Naive thymus-derived CD8-positive, alpha-beta T cell (primary cell): ENCODE data around the gene KCNE4. TPM values are rescaled to one million over a fixed set of nuclear protein-coding genes. Genes with fewer than 3 reads are reported as not detected.

Experiments
- ATAC-seq, 2 donors: fragments of 150-1000 bp; cut with Tn5 transposase in 1 of 2; sonication (Bioruptor Pico), chemical (Tn5 transposase) in 1 of 2; 1 replicate in 1 of 2; 2 replicates in 1 of 2; pipeline ENCODE4 v1.10.0; 2021; ENCODE audit warnings: mild to moderate bottlenecking in 2 of 2, moderate library complexity in 2 of 2
- POLR2A ChIA-PET: fragments of 350-600 bp; sonication (Branson Sonifier 250); formaldehyde crosslinking; loops from one replicate; lab custom pipeline; 2021; ENCODE audit warnings: antibody characterized with exemption; lab: Charles Lee
- DNase-seq, 10 donors: peaks; one replicate each; pipeline versions ENCODE4 v3.0.0 to v3.0.0-alpha.2; 2020 to 2022
- H3K27ac Mint-ChIP-seq, 10 donors: one replicate each; pipeline ENCODE4 v1.8.0; 2020 to 2022; ENCODE audit warnings: mild to moderate bottlenecking in 10 of 10, mixed read lengths in 10 of 10, moderate library complexity in 4 of 10, inconsistent platforms in 1 of 10
- H3K27me3 Mint-ChIP-seq, 5 donors: one replicate each; pipeline ENCODE4 v1.8.0; 2021 to 2022; ENCODE audit warnings: mixed read lengths in 5 of 5
- H3K36me3 Mint-ChIP-seq, 3 donors: one replicate each; pipeline ENCODE4 v1.8.0; 2020 to 2022; ENCODE audit warnings: mixed read lengths in 3 of 3, mild to moderate bottlenecking in 2 of 3, inconsistent platforms in 1 of 3
- H3K4me1 Mint-ChIP-seq, 4 donors: one replicate each; pipeline ENCODE4 v1.8.0; 2021 to 2022; ENCODE audit warnings: mixed read lengths in 4 of 4
- H3K4me3 Mint-ChIP-seq, 10 donors: one replicate each; pipeline ENCODE4 v1.8.0; 2020 to 2022; ENCODE audit warnings: mild to moderate bottlenecking in 10 of 10, mixed read lengths in 10 of 10, moderate library complexity in 6 of 10, inconsistent platforms in 1 of 10
- H3K9me3 Mint-ChIP-seq, 9 donors: one replicate each; pipeline ENCODE4 v1.8.0; 2020 to 2022; ENCODE audit warnings: mixed read lengths in 9 of 9, mild to moderate bottlenecking in 3 of 9, inconsistent platforms in 1 of 9, moderate library complexity in 1 of 9
- polyA plus RNA-seq, 3 donors: library from polyadenylated mRNA; unstranded; fragments of 300-500 nt; fragmentation: Illumina TruSeq; gene quantifications; one replicate each; pipeline ENCODE4 v1.2.3, GENCODE V29; 2021
- total RNA-seq, 8 experiments: library from RNA in 2 of 8; stranded (reverse) in 2 of 8; gene quantifications; one replicate each; pipeline ENCODE4 v1.2.3 and lab custom pipeline; 2021 to 2026

KCNE4 gene
- total and polyA plus RNA-seq, 5 experiments from 2014 or later: not detected

GRCh38 chr2:223084873-223085272 lies 32.9 kb downstream of the KCNE4 start:
- H3K4me3 Mint-ChIP-seq: no peak overlapping the region
- POLR2A ChIA-PET: no interaction called here
- no peak for DNase-seq
- no peak for ATAC-seq
- H3K27me3 Mint-ChIP-seq: peaks cover 3 to 19% (median 6%) of the 10 kb centered on the region in 5 donors
- H3K36me3 Mint-ChIP-seq: no peaks in the 10 kb centered on the region
- no peak overlapping the region for H3K27ac Mint-ChIP-seq
- peaks cover 0 to 4% (median 0%) of the 10 kb centered on the region in 9 donors for H3K9me3 Mint-ChIP-seq
- H3K4me1 Mint-ChIP-seq: no peaks in the 10 kb centered on the region

GRCh38 chr2:223086370-223086981 lies 34.5 kb downstream of the KCNE4 start:
- POLR2A ChIA-PET: no interaction called here
- Mint-ChIP-seq H3K36me3 (no peaks in the 10 kb centered on the region), H3K27me3 (peaks cover 0 to 19% (median 5%) of the 10 kb centered on the region in 5 donors), H3K4me3 (no peak overlapping the region), H3K4me1 (no peaks in the 10 kb centered on the region), H3K9me3 (peaks cover 0 to 6% (median 0%) of the 10 kb centered on the region in 9 donors), H3K27ac (no peak overlapping the region)
- DNase-seq (no peak), ATAC-seq (no peak)

DNA sequence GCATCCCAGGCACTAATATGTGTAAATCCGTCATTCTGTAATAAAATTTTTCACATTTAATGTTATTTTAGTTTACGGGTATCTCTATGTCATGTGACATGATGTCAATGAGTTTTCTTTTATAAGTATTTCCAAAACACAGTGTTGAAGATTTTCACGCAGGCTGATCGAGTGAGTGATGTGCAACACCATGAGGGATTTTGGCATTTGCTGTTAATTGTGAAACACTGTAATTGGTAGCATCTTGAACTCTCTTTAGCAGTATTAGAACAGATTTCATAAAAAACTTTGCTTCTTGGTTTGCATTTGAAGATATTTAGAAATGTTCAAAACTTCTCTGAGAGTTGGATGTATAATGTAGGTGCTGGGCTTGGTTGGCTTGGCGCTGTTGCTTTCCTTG lies 35.5 kb downstream of the KCNE4 start:
- no peak overlapping the region for H3K4me3 Mint-ChIP-seq
- ATAC-seq (no peak), DNase-seq (no peak)
- H3K4me1 Mint-ChIP-seq: no peaks in the 10 kb centered on the region
- peaks cover 0 to 19% (median 5%) of the 10 kb centered on the region in 5 donors for H3K27me3 Mint-ChIP-seq
- H3K9me3 Mint-ChIP-seq: peaks cover 0 to 6% (median 0%) of the 10 kb centered on the region in 9 donors
- H3K27ac Mint-ChIP-seq: no peak overlapping the region
- POLR2A ChIA-PET: no interaction called here
- H3K36me3 Mint-ChIP-seq: no peaks in the 10 kb centered on the region

DNA sequence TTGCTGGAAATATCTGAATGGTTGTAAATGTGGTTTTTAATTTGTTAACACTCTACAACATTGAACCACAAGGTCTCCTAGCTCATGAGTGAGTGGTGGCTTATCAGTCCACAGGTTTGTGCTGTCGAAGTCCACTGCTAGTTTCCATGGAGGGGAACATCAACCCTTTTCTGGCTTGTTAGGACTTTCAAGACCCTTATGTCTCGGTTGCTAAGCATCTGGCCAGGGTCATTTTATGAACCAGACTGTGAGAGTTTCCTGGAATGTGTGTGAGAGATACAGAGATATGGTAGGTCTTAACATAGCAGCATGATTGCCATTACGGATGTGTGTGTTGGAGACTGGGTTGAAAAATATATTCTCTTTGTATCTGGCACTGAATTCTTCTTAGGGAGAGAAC lies 36.9 kb downstream of the KCNE4 start:
- H3K36me3 Mint-ChIP-seq: no peaks in the 10 kb centered on the region
- peaks cover 0 to 19% (median 7%) of the 10 kb centered on the region in 5 donors for H3K27me3 Mint-ChIP-seq
- H3K9me3 Mint-ChIP-seq: peaks cover 0 to 6% (median 0%) of the 10 kb centered on the region in 9 donors
- no peak for ATAC-seq
- no peaks in the 10 kb centered on the region for H3K4me1 Mint-ChIP-seq
- POLR2A ChIA-PET: no interaction called here
- DNase-seq: no peak
- no peak overlapping the region for H3K27ac Mint-ChIP-seq
- H3K4me3 Mint-ChIP-seq: no peak overlapping the region

- H3K4me1 Mint-ChIP-seq: no peaks in the 10 kb centered on the region
- ATAC-seq: no peak
- POLR2A ChIA-PET: no interaction called here
- no peaks in the 10 kb centered on the region for H3K36me3 Mint-ChIP-seq
- DNase-seq: no peak
- H3K27me3 Mint-ChIP-seq: peaks cover 3 to 19% (median 7%) of the 10 kb centered on the region in 5 donors
- no peak overlapping the region for H3K4me3 Mint-ChIP-seq
- no peak overlapping the region for H3K27ac Mint-ChIP-seq
- H3K9me3 Mint-ChIP-seq: peaks cover 0 to 6% (median 0%) of the 10 kb centered on the region in 9 donors
Measured at GRCh38 chr2:223090039-223090438, 38.0 kb downstream of the KCNE4 start.

DNA sequence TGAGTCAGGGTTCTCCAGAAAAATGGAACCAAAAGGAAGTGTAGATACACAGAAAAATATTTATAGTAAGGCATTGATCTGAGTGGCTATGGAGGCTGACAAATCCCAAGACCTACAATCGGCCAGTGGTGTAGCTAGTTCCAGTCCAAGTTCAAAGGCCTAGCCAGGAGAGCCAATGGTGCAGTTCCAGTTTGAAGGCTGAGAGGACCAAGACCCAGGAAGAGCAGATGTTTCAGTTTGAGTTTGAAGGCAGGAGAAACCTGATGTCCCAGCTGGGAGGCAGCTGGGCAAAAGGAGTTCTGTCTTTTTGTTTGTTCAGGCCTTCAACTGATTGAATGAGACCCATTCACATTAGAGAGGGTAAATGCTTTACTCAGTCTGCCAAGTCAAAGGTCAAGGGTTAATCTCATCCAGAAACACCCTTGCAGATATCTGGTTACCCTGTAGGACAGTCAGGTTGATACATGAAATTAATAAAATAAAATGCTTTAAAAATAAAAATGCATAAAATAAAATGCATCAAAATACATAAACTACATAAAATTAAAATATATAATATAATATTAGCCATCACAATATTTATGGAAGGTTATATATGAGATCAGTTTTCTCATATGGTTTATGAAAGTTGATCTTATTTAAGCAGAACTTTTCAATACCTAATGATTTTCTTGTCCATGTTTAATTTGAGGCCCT lies 38.7 kb downstream of the KCNE4 start:
- Mint-ChIP-seq H3K27ac (no peak overlapping the region), H3K36me3 (no peaks in the 10 kb centered on the region), H3K9me3 (peaks cover 0 to 6% (median 0%) of the 10 kb centered on the region in 9 donors), H3K4me3 (no peak overlapping the region), H3K4me1 (no peaks in the 10 kb centered on the region), H3K27me3 (peaks cover 4 to 18% (median 7%) of the 10 kb centered on the region in 5 donors)
- ATAC-seq (no peak), DNase-seq (no peak)
- POLR2A ChIA-PET: no interaction called here

- POLR2A ChIA-PET: no interaction called here
- H3K4me3 Mint-ChIP-seq: no peak overlapping the region
- peaks cover 0 to 4% (median 4%) of the 10 kb centered on the region in 5 donors for H3K27me3 Mint-ChIP-seq
- no peak for ATAC-seq
- peaks cover 0 to 6% (median 0%) of the 10 kb centered on the region in 9 donors for H3K9me3 Mint-ChIP-seq
- no peak for DNase-seq
- no peaks in the 10 kb centered on the region for H3K4me1 Mint-ChIP-seq
- no peak overlapping the region for H3K27ac Mint-ChIP-seq
- no peaks in the 10 kb centered on the region for H3K36me3 Mint-ChIP-seq
Measured at GRCh38 chr2:223092667-223093066, 40.7 kb downstream of the KCNE4 start.

DNA sequence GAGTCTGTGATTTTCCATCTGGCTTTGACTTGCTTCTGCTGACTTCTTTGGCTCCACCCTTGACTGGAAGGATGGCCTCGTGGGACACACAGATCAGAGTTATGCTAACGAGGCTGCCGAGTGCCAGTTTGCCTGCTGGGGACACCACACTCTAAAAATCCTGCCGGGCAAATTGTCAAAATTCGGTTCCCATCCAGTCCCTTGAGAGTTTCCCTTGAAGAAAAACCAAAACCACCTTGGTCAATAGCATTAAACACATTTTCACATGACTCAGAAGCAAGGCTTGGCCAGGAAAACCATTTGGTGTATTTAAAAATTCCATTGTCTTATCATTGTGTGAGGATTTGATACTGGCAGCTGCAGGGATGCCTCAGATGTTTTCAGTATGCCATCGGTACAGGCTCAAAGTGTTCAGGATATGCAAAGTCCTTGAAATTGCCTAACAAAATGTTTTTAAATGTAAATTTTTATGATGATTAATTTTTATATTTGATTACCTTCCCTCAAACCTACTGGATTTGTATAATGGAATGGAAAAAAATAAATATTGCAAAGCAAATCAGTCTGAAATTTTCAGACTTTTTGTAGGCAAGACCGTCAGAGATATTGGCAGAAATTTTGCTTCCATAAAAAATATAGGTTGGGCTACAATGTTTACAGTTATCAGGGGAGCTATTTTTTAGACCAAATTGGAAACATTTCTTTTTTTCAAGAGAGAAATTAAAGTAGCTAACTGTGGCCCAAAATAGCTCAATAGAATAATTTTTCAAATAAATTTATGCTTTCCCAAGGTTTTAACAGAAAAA lies 41.6 kb downstream of the KCNE4 start:
- Mint-ChIP-seq H3K27me3 (peaks cover 0 to 4% (median 4%) of the 10 kb centered on the region in 5 donors), H3K36me3 (no peaks in the 10 kb centered on the region), H3K9me3 (peaks cover 0 to 6% (median 0%) of the 10 kb centered on the region in 9 donors), H3K27ac (no peak overlapping the region), H3K4me1 (no peaks in the 10 kb centered on the region), H3K4me3 (no peak overlapping the region)
- ATAC-seq (no peak), DNase-seq (no peak)
- POLR2A ChIA-PET: no interaction called here

- no peak overlapping the region for H3K4me3 Mint-ChIP-seq
- POLR2A ChIA-PET: no interaction called here
- DNase-seq (no peak), ATAC-seq (no peak)
- H3K36me3 Mint-ChIP-seq: no peaks in the 10 kb centered on the region
- peaks cover 0 to 4% (median 0%) of the 10 kb centered on the region in 9 donors for H3K9me3 Mint-ChIP-seq
- H3K4me1 Mint-ChIP-seq: no peaks in the 10 kb centered on the region
- peaks cover 0 to 7% (median 4%) of the 10 kb centered on the region in 5 donors for H3K27me3 Mint-ChIP-seq
- H3K27ac Mint-ChIP-seq: no peak overlapping the region
Measured at GRCh38 chr2:223095207-223095606, 43.2 kb downstream of the KCNE4 start.

DNA sequence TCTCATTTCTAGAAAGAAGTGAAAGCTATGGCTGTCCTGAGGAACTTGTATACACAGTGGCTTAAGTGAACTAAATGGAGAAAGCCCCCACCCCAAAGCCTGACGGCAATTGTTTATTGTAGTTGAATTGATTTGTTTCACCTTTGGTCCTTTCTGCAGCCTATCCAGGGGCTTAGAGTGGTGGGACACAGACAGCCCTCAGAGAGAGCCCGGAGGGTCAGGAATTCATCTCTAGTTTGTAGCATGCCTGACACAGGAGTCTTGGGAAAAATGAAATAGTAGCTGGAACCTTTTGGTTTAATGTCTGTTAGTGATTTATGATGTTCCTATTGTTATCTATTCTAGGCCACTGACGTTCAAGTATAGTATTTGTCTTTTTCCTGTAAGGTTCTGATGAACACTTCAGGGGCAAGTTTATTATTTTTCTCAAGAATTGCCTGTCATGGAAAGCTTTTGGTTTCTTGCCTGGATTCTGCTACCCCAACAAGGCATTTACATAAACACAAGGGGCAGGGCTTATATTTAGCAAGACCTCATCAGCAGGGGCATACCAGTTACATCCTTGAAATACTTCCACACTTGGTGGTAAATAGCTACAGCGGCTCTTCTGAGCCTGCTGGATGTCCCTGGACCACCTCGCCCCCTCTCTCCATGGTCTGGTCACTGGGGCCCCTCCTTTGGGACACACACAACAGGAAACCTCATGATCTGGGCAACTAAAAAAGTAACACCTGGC lies 44.4 kb downstream of the KCNE4 start:
- Mint-ChIP-seq H3K27ac (no peak overlapping the region), H3K4me1 (no peaks in the 10 kb centered on the region), H3K36me3 (no peaks in the 10 kb centered on the region), H3K9me3 (peaks cover 0 to 3% (median 0%) of the 10 kb centered on the region in 9 donors), H3K4me3 (no peak overlapping the region), H3K27me3 (peaks cover 0 to 7% (median 4%) of the 10 kb centered on the region in 5 donors)
- DNase-seq (no peak), ATAC-seq (no peak)
- POLR2A ChIA-PET: no interaction called here

DNA sequence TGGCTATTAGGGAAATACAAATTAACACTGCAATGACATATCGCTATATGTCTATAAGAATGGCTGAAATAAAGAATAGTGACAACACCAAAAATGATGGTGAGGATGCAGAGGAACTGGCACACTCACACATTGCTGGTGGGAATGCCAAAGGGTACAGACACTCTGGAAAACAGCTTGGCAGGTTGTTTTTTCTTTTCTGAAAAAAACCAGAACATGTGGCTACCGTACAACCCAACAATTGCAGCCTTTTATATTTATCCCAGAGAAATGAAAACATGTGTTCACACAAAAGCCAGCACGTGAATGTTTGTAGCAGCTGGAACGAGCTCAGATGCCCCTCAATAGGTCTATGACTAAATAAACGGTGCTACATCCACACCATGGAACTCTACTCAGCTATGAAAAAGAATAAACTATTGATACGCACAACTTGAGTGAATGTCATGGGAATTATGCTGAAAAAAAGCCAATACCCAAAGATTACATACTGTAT lies 45.9 kb downstream of the KCNE4 start:
- no peak overlapping the region for H3K27ac Mint-ChIP-seq
- POLR2A ChIA-PET: no interaction called here
- ATAC-seq: no peak
- H3K27me3 Mint-ChIP-seq: peaks cover 0 to 4% (median 3%) of the 10 kb centered on the region in 5 donors
- peaks cover 0 to 3% (median 0%) of the 10 kb centered on the region in 9 donors for H3K9me3 Mint-ChIP-seq
- H3K36me3 Mint-ChIP-seq: no peaks in the 10 kb centered on the region
- H3K4me1 Mint-ChIP-seq: no peaks in the 10 kb centered on the region
- no peak for DNase-seq
- no peak overlapping the region for H3K4me3 Mint-ChIP-seq

DNA sequence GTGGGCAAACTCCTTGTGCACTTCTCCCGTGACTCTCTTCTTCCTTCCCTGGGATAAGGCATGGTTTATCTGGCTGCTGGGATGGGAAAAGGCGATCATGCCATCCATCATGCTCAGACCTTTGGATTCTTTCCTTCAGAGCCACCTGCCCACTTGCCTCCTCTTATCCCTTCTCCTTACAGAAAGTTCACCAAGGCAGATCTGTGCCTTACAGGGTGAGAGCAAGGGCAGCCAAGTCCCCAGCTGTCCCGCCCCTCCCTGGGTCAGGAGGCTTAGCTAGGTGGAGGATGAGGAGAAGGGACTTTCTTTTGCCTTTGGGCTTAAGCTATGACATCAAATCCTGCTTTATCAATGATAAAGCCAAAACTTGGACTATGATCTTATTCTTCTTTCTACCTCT lies 47.6 kb downstream of the KCNE4 start:
- ATAC-seq (no peak), DNase-seq (no peak)
- POLR2A ChIA-PET: no interaction called here
- H3K36me3 Mint-ChIP-seq: no peaks in the 10 kb centered on the region
- H3K9me3 Mint-ChIP-seq: peaks cover 0 to 3% (median 0%) of the 10 kb centered on the region in 9 donors
- no peak overlapping the region for H3K4me3 Mint-ChIP-seq
- peaks cover 0 to 4% (median 2%) of the 10 kb centered on the region in 5 donors for H3K27me3 Mint-ChIP-seq
- no peaks in the 10 kb centered on the region for H3K4me1 Mint-ChIP-seq
- no peak overlapping the region for H3K27ac Mint-ChIP-seq
